Gastroesophageal sphincter (tissue), 4 donors: Measurements from ENCODE around the gene RNF141. TPM values are rescaled to one million over a fixed set of nuclear protein-coding genes. Genes with fewer than 3 reads are reported as not detected.

Source experiments
- ATAC-seq: fragments of 150-250 bp; one replicate; pipeline ENCODE4 v1.9.1; 2016; ENCODE audit warnings: mild to moderate bottlenecking, moderate library complexity
- H3K27ac ChIP-seq, 4 donors: fragments of 200-600 bp; sonication (generic) in 3 of 4; 1 replicate in 3 of 4; 2 replicates in 1 of 4; pipeline ENCODE4 v1.5.1; 2016 to 2019
- H3K27me3 ChIP-seq: fragments of 200-600 bp; sonication (generic); one replicate; pipeline ENCODE4 v1.5.1; 2019
- H3K36me3 ChIP-seq, 2 donors: fragments of 200-600 bp; sonication (generic); one replicate each; pipeline ENCODE4 v1.5.1; 2019; ENCODE audit warnings: control low read depth in 1 of 2
- H3K4me1 ChIP-seq, 3 donors: fragments of 200-600 bp; sonication (generic); 1 replicate in 2 of 3; 2 replicates in 1 of 3; pipeline ENCODE4 v1.5.1; 2016 to 2019; ENCODE audit warnings: control low read depth in 2 of 3
- H3K4me3 ChIP-seq, 2 donors: fragments of 200-600 bp; sonication (generic); one replicate each; pipeline ENCODE4 v1.5.1; 2019; ENCODE audit warnings: mild to moderate bottlenecking in 1 of 2, moderate library complexity in 1 of 2
- H3K9me3 ChIP-seq, 3 donors: fragments of 200-600 bp; sonication (generic); one replicate each; pipeline ENCODE4 v1.5.1; 2017 to 2019; ENCODE audit warnings: control low read depth in 2 of 3
- CTCF ChIP-seq, 4 experiments: fragments of 200-600 bp in 2 of 4; fragments of 450-650 bp in 2 of 4; sonication (generic) in 1 of 4; IDR thresholded peaks; one replicate each; pipeline ENCODE4 v1.5.1; 2017 to 2019; ENCODE audit warnings: antibody characterized with exemption in 4 of 4, mild to moderate bottlenecking in 2 of 4, moderate library complexity in 2 of 4
- EP300 ChIP-seq: sonication (generic); formaldehyde crosslinking; IDR thresholded peaks from one replicate; pipeline ENCODE4 v1.6.1; 2017; ENCODE audit warnings: antibody characterized with exemption, mild to moderate bottlenecking
- POLR2A ChIP-seq, 2 donors: fragments of 450-650 bp; IDR thresholded peaks; one replicate each; pipeline ENCODE4 v1.6.1; 2017; ENCODE audit warnings: antibody characterized with exemption in 2 of 2, mild to moderate bottlenecking in 2 of 2, moderate library complexity in 1 of 2
- POLR2AphosphoS5 ChIP-seq: sonication (generic); formaldehyde crosslinking; IDR thresholded peaks from one replicate; pipeline ENCODE4 v1.6.1; 2017; ENCODE audit warnings: antibody characterized with exemption
- WGBS, 2 donors: methylation state at CpG; one replicate each; pipeline ENCODE4 v1.1.5; 2018; ENCODE audit warnings: low coverage in 1 of 2; 5-methylcytosine and 5-hydroxymethylcytosine counted together
- total RNA-seq, 4 donors: library from RNA; depleted of rRNA; stranded (reverse); fragments of >200 nt; gene quantifications; one replicate each; pipeline ENCODE4 v1.1.0, GENCODE V29; 2016

RNF141 gene
- total RNA-seq, 4 donors from 2014 or later, result 28.4 to 44.8 (median 38.1) TPM

DNA sequence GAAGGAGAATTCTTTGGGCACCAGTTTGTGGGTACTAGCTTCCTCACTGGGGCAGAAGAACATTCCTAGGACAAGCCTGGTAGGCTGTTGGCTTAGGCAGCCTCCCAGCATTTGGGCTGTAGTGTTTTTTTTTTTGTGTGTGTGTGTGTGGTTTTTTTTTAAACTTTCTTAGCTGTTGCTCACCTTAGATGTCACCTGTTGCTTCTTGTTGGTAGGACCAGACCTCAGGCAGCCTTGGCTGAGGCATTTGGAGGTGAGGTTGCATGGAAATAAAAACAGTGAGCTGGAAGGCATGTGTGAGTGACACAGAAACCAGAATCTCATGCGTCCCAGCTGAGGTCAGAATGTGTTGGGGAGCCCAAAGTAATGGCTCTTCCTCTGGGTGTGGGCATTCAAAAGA is 64.6 kb downstream of the RNF141 start:
- no peaks in the 10 kb centered on the region for H3K9me3 ChIP-seq
- no peak overlapping the region for H3K27ac ChIP-seq
- H3K4me1 ChIP-seq, result peaks cover 0 to 10% (median 0%) of the 10 kb centered on the region in 3 donors
- no peak for ATAC-seq
- no peaks in the 10 kb centered on the region for H3K36me3 ChIP-seq
- no peaks in the 10 kb centered on the region for H3K27me3 ChIP-seq
- TF ChIP-seq POLR2AphosphoS5, result no peak
- WGBS, 2 donors, result 71% methylated on average over 1 of the region's 1 CpG; no CpG with 5 or more reads in 1 of the 2 donors
- no peak overlapping the region for H3K4me3 ChIP-seq

GRCh38 chr11:10474551-10474950 is 66.4 kb downstream of the RNF141 start:
- no peaks in the 10 kb centered on the region for H3K36me3 ChIP-seq
- peaks cover 0 to 10% (median 0%) of the 10 kb centered on the region in 3 donors for H3K4me1 ChIP-seq
- no peaks in the 10 kb centered on the region for H3K9me3 ChIP-seq
- H3K27ac ChIP-seq, result no peak overlapping the region
- WGBS, 2 donors, result 100% methylated on average over 1 of the region's 2 CpGs
- TF ChIP-seq POLR2AphosphoS5, result no peak
- TF ChIP-seq EP300, result no peak
- TF ChIP-seq CTCF (IDR thresholded peaks at IDR 0.05), result no peak
- no peak for TF ChIP-seq POLR2A (IDR thresholded peaks at IDR 0.05)
- ATAC-seq, result no peak
- no peak overlapping the region for H3K4me3 ChIP-seq
- H3K27me3 ChIP-seq, result no peaks in the 10 kb centered on the region

DNA sequence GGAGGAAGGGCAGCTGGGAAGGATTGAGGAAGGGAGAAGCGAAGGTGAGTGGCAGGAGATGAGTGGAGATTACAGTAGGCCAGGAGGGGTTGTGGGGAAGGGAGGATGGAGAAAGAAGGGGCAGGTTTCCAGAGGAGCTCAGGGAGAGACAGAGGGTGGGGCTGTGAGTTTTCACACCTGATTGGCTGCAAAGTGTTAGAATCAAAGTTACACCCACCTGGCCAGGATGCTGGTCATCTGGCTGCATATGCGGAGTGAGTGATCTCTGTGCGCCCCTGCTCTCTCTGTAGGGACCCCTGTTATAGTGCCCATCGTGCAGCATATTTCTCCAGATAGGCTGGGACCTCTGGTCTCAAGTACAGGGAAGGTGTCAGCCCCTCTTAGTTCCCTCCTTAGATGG is 67.6 kb downstream of the RNF141 start:
- H3K4me3 ChIP-seq, result no peak overlapping the region
- 67 to 100% methylated on average over 1 of the region's 4 CpGs for WGBS, 2 donors
- no peak for ATAC-seq
- H3K9me3 ChIP-seq, result no peaks in the 10 kb centered on the region
- H3K36me3 ChIP-seq, result no peaks in the 10 kb centered on the region
- H3K4me1 ChIP-seq, result no peaks in the 10 kb centered on the region
- H3K27me3 ChIP-seq, result no peaks in the 10 kb centered on the region
- TF ChIP-seq EP300, result no peak
- TF ChIP-seq POLR2AphosphoS5, result no peak
- TF ChIP-seq CTCF (IDR thresholded peaks at IDR 0.05), result no peak
- no peak for TF ChIP-seq POLR2A (IDR thresholded peaks at IDR 0.05)
- H3K27ac ChIP-seq, result no peak overlapping the region

GRCh38 chr11:10462746-10463300 is 78.2 kb downstream of the RNF141 start:
- no peaks in the 10 kb centered on the region for H3K27me3 ChIP-seq
- WGBS, 2 donors, result 83 to 96% methylated on average over 3 to 4 of the region's 5 CpGs
- TF ChIP-seq CTCF (IDR thresholded peaks at IDR 0.05), result no peak
- TF ChIP-seq EP300, result no peak
- TF ChIP-seq POLR2A (IDR thresholded peaks at IDR 0.05), result no peak
- no peak for TF ChIP-seq POLR2AphosphoS5
- ATAC-seq, result no peak
- H3K27ac ChIP-seq, result no peak overlapping the region
- peaks cover 0 to 19% of the 10 kb centered on the region in 2 donors for H3K36me3 ChIP-seq
- H3K4me1 ChIP-seq, result no peaks in the 10 kb centered on the region
- H3K9me3 ChIP-seq, result no peaks in the 10 kb centered on the region
- no peak overlapping the region for H3K4me3 ChIP-seq

Other genes starting within 250 kb of the RNF141 start
- 10 to 100 TPM; 52.8 to 87.9 (median 62.4) TPM for gene SBF2, start 247.0 kb downstream of the RNF141 start, total RNA-seq
- gene ADM, start 236.1 kb downstream of the RNF141 start, total RNA-seq, result 100 to 1,000 TPM in 1 of 4 donors, 10 to 100 TPM in 3; 36.3 to 108 (median 81.8) TPM
- 1 to 10 TPM; 4.3 to 7.3 (median 5.4) TPM for gene AMPD3, start 85.9 kb downstream of the RNF141 start, total RNA-seq
- gene LYVE1, start 27.5 kb upstream of the RNF141 start, total RNA-seq, result 100 to 1,000 TPM in 2 of 4 donors, 10 to 100 TPM in 2; 13.2 to 191 (median 102) TPM
- gene IRAG1, start 152.6 kb upstream of the RNF141 start, total RNA-seq, result 100 to 1,000 TPM; 156 to 408 (median 278) TPM
- gene CTR9, start 210.1 kb upstream of the RNF141 start, total RNA-seq, result 10 to 100 TPM; 18.1 to 21.8 (median 20.9) TPM